ENCODE data around the gene GLTPD2.

The GLTPD2 gene

DNA sequence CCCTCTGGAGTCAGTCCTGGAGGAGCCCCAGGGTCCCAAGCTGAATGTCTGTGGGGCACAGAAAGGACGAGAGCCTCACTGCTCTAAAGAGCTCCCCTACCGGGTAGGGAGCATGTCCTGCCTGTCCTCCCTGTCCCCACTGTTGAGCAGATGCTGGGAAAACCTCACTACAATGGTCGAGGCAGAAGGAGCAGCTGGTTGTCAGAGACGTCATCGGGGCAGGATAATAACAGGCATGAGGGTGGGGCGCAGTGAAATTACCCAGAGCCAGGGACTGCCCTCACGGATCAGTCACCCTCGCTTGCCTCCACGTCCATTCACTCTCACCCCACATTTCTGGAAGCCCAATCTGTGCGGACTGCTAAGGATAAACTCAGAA lies 16.5 kb upstream of the GLTPD2 start:
- DNase-seq: no peak

DNA sequence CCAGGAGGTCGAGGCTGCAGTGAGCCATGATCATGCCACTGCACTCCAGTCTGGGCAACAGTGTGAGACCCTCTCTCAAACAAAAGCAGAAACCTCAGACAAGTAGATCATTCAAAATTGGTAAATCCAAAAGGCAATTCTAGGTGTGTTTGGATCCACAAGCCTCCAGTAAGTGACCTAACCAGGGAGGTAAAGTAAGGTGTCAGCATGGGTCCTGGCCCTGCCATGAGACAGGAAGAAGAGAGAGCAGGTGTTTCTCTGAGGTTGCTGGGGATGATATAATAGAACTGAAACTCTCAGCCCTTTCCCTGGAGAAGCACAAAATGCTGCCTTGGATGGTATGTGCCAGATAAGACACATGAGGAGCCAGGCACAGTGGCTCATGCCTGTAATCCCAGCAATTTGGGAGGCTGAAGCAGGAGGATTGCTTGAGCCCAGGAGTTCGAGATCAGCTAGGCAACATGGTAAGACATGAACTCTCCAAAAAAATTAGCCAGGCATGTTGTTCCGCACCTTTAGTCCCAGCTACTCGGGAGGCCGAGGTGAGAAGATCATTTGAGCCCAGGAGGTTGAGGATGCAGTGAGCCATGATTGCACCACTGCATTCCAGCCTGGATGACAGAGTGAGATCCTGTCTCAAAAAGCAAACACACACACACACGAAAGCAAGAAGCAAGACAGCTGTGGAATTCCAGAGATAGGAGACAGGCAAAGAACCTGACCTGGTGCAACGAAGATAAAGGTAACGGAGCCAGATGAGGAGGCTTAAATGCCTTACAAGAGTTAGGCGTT lies 10.6 kb upstream of the GLTPD2 start:
- DNase-seq: no peak

DNA sequence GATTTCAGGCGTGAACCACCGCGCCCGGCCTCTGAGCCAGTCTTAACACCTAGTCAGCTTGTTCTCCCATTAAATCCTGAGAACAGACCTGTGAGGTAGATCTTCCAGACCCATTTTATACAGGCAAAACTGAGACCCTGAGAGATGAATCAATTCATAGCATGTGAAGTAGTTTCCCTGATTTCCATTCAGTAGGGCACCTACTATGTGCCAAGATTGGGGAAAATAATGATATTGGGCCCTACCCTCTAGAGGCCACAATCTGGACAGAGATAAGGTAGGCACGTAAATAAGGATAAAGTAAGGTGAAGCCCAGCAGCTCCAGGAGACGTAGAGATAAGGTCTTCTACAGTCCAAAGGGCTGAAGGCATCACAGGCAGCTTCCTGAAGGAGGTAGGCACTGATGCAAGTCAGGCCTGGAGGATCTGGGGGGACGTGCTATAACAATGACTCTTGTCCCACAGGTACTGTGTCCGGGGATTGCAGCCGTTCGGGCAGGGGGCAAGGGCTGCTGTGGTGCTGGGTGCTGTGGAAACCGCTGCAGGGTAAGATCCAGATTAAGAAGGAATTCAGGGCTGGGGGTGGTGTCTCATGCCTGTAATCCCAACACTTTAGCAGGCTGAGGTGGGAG lies 8.3 kb upstream of the GLTPD2 start:
- DNase-seq: no peak

DNA sequence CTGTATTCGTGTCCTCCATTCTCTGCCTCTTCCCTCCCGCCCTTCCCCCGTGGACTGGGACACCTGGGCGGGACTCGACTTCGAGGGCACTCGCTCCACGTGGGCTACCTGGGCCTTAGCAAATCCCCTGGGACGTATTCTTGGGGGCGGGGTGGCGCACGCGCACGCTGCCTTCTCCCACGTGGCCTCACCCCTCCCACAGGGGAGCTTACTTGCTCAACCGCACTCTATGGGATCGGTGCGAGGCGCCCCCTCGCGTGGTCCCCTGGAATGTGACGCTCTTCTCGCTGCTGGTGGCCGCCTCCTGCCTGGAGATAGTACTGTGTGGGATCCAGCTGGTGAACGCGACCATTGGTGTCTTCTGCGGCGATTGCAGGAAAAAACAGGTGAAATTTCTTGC lies 6.1 kb upstream of the GLTPD2 start:
- no peak for DNase-seq

DNA sequence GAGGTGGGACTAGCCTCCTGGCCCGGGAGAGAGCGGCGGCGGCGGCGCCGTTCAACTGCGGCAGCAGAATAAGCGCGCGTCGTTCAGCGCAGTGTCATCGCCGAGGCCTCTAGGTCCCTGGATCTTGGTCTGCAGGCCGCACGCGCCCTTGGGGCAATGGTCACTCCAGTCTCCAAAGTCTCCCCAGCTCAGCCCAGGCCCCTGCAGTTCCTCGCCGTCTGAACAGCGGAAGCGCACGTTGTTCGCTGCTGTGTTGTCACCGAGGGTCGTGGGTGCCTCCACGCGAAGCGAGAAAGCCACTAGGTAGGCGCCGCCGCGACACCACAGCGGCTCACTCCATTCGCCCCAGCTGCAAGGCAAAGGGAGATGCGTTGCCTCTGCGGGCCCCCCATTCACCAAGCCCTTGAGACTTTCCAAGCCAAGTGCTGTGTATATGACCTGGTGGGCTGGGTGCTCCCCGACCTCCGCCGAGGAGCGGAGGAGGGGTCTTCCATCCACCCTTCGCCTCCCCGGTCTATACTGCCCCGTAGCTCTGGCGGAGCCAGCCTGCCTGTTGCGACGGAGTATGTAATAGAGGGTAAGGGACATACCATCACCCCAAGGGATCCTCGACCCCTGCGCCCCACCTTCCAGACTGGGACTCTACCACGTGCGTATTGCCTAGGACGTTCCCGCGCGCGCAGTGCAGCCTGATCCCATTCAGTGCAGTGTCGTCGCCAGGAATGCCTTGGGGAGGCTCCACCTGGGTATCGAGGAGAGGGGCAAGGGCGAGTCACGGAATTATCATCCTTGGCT lies 3.3 kb upstream of the GLTPD2 start:
- no peak for DNase-seq

DNA sequence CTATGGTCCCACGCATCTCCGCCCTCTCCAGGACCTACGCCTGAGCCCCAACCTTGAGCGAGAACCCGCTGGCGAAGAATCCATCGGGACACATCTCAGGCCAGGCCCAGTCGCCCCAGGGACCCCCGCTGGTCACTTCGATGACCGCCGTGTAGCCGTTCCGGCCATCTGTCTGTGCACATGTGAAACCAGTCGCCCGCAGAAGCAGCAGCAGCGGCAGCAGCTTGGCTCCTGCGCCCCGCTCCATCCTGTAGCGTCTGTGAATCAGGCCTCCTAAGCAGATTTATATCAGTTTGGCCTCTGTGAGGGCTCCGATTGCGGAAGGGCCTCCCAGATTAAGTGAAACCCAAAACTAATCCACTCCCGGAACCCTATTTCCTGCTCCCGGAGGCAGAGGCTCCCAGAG lies 2.7 kb upstream of the GLTPD2 start, which contains the start of gene VMO1:
VMO1 (minus strand) TSS at position 259 of the 406 bp plus-strand sequence; CDS start at position 247, 12 bp downstream.
- DNase-seq: no peak

DNA sequence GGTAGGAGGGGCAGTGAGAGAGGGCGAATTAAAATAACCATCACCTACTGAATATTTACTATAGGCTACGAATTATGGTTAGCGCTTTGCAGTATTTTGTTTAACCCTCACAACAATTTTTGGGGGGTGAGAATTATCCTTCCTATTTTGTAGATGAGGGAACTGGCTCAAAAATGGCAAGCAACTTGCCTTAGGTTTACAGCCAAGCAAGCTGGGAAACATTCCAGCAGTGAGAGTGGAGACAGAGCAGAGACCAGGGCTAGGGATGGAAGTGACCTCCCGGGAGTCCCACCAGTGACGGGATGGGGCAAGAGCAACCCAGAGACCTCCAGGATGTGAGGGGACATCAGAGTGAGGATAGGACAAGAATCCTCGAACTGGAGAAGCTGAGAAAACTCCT lies 2.2 kb upstream of the GLTPD2 start:
- DNase-seq: no peak

DNA sequence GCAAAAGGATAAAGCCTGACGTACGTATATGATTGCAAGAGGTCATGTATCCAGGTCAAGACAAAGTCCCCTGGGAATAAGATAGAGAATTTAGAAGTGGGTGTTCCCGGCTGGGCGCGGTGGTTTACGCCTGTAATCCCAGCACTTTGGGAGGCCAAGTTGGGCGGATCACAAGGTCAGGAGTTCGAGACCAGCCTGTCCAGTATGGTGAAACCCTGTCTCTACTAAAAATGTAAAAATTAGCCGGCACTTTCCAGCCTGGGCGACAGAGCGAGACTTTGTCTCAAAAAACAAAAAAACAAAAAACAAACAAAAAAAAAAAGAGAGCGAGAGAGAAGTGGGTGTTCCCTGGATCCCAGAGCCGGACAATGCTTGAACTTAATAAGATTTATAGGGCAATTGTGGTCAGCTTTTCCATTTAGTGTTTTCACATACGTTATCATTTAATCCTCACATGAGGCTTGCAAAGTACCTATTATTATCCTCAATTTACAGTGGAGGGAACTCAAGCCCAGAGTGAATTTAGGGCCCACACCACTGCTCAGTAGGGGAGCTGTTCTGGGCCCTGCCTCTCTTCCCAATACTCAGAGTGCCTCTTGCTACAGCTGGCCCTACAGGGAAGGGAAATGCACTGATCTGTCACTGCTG lies 481 bp upstream of the GLTPD2 start:
- DNase-seq: no peak

DNA sequence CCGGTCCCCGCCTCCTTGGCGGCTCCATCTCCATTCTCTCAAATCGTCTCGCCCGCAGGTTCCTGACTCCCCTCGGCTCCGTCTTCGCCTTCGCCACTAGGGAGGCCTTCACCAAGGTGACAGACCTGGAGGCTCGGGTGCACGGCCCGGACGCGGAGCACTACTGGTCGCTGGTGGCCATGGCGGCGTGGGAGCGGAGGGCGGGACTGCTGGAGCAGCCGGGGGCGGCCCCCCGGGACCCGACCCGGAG lies 862 bp downstream of the GLTPD2 start:
- no peak for DNase-seq

DNA sequence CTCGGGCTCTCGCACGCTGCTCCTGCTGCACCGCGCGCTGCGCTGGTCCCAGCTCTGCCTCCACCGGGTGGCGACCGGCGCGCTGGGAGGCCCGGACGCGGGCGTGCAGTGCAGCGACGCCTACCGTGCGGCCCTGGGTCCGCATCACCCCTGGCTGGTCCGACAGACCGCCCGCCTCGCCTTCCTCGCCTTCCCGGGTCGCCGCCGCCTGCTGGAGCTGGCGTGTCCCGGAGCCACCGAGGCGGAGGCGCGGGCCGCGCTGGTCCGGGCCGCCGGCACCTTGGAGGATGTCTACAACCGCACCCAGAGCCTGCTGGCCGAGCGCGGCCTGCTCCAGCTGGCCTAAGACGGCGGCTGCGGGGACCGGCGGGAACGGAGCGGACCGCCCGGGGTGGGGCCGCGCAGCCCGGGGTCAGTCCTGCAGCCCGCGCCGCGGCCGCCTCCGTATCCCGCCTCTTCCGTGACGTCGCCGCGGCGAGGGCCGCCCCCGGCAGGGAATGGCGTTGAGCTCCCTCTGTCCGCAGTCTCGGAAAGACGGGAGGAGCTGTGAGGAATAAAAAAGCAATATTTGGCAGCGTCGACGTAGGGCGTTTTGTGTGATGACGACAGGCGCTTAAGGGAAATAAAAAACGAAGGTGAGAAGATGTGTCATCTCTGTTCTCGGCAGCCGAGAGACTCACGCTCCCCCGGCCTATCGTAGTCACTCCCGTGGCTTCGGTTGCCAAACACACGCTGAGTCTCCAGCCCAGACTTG lies 1.4 kb downstream of the GLTPD2 start:
- DNase-seq: peak; percentile 78

DNA sequence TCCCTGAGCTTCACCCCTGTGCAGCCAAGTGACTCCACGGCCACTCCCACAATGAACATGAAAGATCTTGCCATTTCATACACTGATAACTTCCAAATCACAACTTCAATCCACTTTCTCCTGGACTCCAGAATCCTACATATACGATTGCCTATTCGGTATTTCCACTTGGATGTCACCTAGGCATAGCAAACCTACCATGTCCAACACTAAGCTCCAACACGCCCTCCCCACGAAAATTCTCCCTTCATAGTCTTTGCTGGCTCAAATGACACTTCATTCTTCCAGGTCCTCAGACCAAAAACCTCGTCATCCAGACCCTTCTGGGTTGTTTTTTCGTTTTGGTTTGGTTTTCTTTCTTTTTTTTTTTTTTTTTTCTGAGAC lies 1.9 kb downstream of the GLTPD2 start:
- DNase-seq: no peak

DNA sequence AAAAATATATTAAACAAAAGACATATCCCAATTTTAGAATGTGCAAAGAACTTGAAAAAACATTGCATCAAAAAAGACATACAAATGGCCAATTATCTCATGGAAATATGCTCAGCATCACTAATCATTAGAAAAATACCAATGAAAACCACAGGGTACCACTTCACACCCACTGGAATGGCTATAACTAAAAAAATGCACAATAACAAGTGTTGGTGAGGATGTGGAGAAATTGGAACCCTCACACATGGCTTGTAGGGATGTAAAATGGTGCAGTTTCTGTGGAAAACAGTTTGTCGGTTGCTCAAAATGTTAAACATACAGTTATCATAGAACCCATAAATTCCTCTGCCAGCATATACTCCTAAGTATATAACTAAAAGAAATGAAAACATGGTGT lies 6.4 kb downstream of the GLTPD2 start:
- DNase-seq: no peak

DNA sequence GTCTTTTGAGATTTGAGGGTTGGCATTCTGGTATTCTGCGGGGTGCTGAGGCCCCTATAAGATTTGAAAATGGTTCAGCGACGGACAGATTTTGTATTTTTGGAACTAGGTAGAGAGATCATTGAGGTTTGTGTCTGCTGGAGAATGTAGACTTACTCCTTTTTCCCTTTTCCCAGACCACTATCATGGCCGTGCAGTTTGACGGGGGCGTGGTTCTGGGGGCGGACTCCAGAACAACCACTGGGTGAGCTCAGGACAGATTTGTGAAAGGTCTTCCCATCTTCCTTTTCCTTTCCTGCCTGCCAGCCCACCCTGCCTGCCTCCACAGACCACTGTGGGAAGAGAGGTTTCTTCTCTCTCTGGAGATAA lies 7.8 kb downstream of the GLTPD2 start:
- peak; percentile 6 for DNase-seq

DNA sequence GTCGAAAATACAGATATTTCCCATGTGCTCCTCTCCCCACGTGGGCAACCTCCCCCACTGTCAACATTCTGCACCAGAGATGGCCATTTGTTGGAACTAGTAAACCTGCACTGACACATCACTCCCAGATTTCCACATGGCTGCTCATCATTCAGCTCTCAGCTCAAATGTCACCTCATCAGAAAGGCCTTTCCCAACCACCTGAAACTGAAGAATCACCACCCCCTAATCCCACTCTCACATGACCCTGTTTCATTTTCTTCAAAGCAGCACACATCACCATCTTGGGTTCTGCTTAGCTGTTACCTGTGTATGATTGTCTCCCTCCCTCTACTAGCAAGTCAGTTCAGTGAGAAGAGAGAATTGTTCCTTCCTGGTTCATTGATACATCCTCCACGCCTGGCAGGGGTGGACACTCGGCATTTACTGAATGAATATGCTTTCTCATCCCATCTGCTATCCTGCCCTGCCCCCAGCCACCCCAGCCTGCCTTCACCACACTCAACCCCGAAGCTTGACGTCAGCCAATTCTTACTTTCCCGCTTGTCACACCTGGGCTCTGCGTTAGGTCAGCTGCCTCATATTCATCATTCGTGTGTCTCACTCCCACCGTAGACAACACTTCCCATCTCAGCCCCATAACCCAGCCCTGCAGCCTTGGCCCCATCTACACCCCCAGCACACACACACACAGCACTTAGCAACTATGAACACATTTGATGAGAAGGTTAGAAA lies 11.9 kb downstream of the GLTPD2 start:
- DNase-seq: no peak

DNA sequence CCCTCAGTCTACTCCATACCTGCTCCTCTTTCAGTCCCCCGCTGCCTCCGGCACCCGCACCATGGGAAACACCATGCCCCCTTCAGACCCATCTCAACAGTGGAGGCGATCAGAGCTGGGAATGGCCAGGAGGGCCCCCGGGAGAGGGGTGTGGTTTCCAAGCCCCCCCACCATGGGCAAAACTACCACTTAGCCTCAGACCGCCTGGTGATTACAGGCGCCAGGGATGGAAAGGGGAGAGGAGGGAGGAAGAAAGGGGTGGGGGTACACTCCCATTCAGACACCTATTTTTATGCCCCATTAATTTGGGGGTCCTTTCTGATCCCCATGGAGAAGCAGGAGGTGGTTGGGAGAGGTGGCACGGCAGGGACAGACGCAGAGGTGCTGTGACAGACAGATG lies 13.5 kb downstream of the GLTPD2 start, which contains the start of gene C17orf114:
C17orf114 (minus strand) TSS at position 101 of the 400 bp plus-strand sequence.
- no peak for DNase-seq

DNA sequence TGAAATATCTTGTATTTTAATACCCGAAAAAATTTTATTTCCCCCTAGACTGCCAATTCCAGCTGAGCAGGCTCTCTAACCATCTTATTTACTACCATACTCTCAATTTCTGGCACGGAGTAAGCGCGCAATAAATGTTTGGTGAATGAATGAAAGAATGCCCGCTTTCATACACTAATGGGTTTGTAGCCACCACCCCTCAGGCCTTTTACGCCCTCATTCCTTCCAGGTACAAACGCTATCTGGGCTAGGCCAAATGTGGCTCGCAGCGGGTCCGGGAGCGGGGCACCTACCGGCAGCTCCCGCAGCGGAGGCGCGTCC lies 17.7 kb downstream of the GLTPD2 start:
- DNase-seq: no peak

DNA sequence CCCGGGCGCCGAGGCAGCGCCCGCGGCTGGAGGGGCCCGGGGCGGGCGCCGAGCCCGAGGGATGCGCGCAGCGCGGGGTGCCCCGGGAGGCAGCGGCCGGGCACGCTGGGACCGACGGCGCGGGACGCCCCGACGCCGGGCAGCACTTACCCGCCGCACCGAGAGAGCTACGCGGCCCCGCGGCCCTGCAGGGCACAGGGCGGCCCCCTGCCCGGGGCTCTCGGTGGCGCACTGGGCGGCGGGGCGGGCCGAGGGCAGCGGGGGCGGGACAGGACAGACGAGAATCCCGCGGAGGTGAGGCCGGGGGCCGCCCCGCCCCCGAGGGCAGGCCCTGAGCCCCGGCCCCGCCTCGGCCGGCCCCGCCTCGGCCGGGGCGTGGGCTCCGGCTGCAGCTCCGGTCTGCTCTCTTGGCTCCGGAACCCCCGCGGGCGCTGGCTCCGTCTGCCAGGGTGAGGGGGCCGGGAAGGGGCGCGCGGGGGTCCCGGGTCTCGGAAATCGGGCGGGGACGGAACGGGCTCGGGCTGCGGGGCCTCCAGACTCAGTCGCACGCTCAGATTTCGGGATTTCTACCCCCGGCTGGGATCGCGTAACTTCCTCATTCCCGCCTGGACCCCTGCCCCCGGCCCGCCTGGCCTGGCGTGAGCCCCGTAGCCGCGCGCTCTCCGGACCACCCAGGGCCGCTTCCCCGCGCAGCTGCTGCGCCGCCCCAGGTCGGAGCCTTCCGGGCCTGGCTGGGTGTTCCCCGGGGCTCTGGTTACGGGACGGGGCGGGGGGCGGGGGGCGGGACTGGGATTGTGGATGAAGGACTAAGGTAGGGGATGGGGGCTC lies 18.2 kb downstream of the GLTPD2 start, which contains the start of gene PLD2:
PLD2 (plus strand) TSS at position 376 of the 828 bp plus-strand sequence. CDS start 621 bp downstream, outside the sequence.
- DNase-seq: peak; percentile 85

DNA sequence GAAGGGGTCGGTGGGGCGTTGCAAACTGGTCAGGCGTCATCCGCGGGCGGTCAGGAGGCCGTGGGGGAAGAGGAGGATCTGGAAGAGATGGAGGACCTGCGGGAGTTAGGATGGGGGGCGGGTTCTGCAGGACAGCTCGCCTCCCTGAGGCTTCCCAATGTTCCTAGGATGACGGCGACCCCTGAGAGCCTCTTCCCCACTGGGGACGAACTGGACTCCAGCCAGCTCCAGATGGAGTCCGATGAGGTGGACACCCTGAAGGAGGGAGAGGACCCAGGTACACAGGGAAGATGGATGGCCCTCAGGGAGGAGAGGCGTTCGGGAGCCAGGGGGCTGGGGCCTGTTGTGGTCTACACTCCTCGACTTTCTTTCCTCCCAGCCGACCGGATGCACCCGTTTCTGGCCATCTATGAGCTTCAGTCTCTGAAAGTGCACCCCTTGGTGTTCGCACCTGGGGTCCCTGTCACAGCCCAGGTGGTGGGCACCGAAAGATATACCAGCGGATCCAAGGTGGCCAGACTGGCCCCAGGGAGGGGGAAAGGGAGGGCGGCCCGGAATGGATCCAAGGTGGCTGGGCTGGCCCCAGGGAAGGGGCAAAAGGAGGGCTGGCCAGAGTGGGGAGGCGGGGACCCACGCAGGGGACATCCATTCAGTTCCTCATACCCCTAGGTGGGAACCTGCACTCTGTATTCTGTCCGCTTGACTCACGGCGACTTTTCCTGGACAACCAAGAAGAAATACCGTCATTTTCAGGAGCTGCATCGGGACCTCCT lies 19.0 kb downstream of the GLTPD2 start:
- DNase-seq: no peak

DNA sequence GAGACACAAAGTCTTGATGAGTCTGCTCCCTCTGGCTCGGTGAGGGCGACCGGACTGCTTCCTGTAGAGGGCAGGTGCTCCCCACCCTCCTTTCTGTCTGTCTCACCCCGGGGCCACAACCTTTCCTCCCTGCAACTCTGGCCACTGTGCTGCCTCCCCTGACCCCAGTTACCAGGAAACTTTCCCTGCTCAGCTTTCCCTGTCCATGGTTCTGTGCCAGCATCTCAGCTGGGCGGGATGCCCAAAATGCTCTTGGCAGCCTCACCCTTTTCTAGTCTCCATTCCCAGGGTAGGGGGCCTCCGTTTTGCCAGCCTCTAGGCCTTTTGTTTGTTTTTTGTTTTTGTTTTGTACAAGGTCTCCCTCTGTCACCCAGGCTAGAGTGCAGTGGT lies 19.6 kb downstream of the GLTPD2 start:
- DNase-seq: no peak

DNA sequence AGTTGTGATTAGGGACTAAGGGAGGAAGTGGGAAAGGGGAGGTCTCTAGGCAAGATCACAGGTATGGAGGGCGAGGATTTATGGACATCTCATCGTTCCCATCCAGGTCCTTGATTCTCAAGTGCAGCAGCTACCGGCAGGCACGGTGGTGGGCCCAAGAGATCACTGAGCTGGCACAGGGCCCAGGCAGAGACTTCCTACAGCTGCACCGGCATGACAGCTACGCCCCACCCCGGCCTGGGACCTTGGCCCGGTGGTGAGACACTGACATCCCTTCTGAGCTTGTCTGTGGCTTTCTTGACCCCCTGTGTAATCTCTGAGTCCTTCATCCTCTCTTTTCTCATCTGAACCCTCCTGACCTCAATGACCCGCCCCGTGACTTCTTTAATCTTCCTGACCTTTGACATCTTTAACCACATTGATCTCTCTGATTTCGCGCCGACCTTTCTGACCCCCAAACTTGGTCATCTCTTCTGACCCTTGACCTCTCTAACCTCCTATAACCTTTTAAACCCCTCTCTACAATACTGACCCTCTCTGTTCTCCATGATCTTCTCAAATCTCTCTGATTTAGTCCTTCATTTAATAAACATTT lies 22.0 kb downstream of the GLTPD2 start:
- DNase-seq: no peak
